HCEC 1CT (cell line): Measurements from ENCODE around the gene CDH10.

Source experiments
- DNase-seq: peaks from one replicate; pipeline ENCODE4 v3.0.0-alpha.2; 2017

The CDH10 gene

DNA sequence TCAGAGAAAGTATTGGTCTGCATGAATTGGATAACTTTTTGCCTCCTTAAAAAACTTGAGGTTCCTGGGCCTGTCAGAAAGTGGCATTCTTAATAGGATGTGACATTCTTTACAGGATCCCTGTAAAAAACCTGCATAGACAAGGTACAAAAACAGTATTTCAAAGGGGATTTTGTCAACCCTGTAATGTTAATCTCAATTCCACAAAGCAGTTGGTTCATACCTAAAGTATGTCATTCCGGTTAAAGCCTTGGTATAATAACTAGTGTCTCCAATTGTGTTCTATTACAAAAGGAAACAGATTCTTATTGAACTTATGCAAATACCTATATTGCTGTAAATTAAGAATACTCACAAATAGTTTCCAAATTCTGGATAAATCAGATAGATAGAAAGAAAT, 169.7 kb downstream of the CDH10 start:
- no peak for DNase-seq

GRCh38 chr5:24474685-24475084, 170.1 kb downstream of the CDH10 start:
- no peak for DNase-seq

GRCh38 chr5:24472518-24472917, 172.3 kb downstream of the CDH10 start:
- DNase-seq = no peak

GRCh38 chr5:24444414-24444813, 200.4 kb downstream of the CDH10 start:
- DNase-seq = no peak

DNA sequence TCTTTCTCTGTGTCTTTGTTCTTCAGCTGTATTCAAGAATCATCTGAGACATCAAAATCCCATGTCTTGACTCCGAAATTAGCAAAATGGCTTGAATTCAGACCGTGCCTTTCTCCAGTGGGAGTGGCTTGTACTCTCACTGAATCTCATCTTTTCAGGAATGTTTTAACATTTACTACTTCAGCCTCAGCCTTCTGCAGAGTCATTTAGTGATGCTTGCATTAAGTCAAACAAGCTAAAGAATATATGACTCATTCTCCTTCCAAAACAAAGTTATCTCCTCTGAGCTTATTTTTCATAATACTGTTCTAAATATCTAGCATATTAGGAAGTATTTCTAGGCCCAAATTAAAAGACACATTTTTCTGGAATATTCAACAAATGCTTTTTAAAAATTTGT, 205.3 kb downstream of the CDH10 start:
- no peak for DNase-seq
